GM13977 (cell line): ENCODE results near the gene DRG1.
"Not testable (repeated sequence)": the region's sequence is repeated elsewhere in the genome, so short reads cannot be mapped to it uniquely, and the experiment has no call there.

Source experiments
- DNase-seq: peaks from one replicate; pipeline ENCODE4 v3.0.0; 2012; ENCODE audit warnings: low spot score
- in situ Hi-C: fragments of 300-500 bp; cut with MboI; formaldehyde crosslinking; loops from one replicate; pipeline ENCODE4 v1.12.0; 2022; ENCODE audit warnings: low sequenced_read_pairs, low pct_unique_long_range_greater_than_20kb, mixed read lengths, inconsistent platforms; ENCODE audit not compliant: unreplicated experiment
- TF ChIP-seq, protein P1 (sequence below): IDR thresholded peaks from 2 replicates; pipeline ENCODE4 v1.5.1; 2012; ENCODE audit warnings: mild to moderate bottlenecking, control low read depth; ENCODE audit not compliant: insufficient read depth; ENCODE audit errors: extremely low read depth, missing control alignments

DRG1 gene

DNA sequence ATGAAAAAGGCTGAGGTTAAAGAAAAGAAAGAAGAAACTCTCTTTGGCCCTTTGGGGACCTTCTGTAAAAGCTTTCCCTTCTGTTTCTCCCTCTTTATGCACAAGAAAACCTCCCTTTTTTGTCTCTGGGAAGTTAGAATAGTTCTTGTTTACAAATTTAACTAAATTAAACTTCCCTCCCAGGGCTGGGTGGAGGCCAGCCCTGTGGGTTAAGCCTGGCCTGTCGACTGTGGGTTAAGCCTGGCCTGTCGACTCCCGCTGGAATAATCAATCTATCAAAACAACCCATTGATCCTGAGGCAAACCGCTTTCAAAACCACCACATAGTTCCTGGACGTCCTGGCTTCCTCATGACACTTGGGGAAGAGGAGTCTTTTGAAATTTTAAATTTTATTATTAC lies 1.2 kb upstream of the DRG1 start:
- in situ Hi-C loops = no loop called here
- TF ChIP-seq, protein P1, sequence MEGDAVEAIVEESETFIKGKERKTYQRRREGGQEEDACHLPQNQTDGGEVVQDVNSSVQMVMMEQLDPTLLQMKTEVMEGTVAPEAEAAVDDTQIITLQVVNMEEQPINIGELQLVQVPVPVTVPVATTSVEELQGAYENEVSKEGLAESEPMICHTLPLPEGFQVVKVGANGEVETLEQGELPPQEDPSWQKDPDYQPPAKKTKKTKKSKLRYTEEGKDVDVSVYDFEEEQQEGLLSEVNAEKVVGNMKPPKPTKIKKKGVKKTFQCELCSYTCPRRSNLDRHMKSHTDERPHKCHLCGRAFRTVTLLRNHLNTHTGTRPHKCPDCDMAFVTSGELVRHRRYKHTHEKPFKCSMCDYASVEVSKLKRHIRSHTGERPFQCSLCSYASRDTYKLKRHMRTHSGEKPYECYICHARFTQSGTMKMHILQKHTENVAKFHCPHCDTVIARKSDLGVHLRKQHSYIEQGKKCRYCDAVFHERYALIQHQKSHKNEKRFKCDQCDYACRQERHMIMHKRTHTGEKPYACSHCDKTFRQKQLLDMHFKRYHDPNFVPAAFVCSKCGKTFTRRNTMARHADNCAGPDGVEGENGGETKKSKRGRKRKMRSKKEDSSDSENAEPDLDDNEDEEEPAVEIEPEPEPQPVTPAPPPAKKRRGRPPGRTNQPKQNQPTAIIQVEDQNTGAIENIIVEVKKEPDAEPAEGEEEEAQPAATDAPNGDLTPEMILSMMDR = no peak
- no peak for DNase-seq

DNA sequence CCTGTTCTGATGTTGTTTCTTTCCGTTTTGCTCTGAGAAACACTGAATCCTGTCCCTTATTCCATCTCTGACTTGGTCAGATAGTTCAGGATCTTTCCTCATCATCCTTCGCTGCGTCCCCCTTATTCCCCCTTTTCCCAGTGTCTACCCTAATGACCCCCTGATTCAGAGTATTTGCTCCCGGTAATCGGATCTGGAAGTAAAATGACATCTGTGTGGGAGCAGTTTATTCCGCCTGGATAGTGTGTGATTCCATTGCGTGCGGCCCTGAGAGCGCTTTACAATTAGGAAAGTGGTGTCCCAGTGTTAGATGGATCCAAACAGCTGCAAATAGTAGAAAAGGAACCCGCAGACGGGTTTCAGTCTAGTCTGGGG lies 606 bp downstream of the DRG1 start:
- TF ChIP-seq, protein P1 = no peak
- in situ Hi-C loops = no loop called here
- peak; percentile 7 for DNase-seq

DNA sequence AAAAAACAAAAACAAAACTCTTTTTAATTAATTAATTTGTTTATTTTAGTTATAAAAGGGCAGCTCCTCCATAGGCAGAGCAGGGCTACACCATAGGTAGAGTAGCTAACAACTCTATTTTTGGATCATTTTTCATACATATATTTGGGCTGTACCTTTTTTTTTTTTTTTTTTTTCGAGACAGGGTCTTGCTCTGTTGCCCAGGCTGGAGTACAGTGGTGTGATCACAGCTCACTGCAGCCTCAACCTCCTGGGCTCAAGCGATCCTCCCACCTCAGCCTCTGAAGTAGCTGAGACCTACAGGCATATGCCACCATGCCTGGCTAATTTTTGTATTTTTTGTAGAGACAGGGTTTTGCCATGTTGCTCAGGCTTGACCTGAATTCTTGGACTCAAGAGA lies 2.9 kb downstream of the DRG1 start:
- in situ Hi-C loops, DNase-seq: not testable (repeated sequence)

DNA sequence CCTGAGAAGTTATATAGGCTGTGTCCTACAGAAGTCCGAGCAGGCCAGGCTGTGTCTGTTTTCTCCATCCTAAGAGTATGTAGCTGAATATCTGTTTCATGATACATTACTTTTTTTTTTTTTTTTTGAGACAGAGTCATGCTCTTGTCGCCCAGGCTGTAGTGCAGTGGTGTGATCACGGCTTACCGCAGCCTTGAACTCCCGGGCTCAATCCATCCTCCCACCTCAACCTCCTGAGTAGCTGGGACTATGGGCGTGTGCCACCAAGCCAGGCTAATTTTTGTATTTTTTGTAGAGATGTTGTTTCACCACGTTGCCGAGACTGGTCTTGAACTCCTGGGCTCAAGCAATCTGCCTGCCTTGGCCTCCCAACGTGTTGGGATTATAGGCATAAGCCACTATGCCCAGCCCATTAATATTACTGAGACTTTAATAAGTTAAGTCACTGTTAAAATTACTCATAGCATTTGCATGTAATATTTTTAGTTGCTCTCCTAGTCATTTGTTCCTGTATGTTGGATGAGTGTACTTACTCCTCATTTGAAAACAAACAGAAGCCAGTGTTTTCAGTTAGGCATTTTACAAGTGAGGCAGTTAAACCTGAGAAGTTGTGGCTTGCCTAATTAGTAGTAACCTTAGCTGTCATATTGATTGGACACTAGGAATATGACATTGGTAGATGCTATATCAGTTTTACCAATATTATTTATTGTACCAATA lies 26.1 kb downstream of the DRG1 start:
- TF ChIP-seq, protein P1 = no peak
- DNase-seq = no peak
- in situ Hi-C loops = no loop called here

DNA sequence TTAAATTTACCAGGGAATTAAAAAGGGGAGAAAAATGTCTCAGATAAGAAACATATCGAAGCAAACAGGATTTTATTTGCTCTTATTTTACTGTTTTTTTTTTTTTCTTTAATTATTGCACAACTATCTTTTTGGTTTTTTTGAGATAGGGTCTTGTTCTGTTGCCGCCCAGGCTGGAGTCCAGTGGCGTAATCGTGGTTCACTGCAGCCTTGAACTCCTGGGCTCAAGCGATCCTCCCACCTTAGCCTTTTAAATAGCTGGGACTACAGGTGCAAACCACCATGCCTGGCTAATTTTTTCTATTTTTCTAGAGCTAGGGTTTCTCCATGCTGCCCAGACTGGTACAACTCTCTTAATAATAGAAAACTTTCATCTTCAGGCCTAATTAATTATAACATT lies 32.5 kb downstream of the DRG1 start:
- TF ChIP-seq, protein P1 = no peak
- DNase-seq = no peak
- in situ Hi-C loops = no loop called here

DNA sequence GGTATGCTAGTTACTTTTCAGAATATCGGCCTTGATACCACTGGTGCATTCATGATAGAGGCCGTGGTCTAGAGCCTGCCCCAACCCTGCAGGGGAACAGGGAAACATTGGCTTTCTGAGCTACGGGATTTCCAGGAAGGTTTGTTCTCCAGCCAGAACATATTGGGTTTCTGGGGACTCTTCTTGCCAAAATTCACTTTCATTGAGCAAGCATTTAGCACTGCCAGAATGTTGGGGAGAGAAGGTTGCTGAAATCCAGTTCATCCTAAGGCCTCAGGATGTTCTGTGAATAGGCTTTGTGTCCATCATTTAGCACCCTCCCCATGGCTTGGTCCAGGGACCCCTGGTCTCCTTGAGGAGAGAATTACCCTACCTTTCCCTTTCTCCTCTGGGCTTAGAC lies 36.7 kb downstream of the DRG1 start:
- DNase-seq = no peak
- in situ Hi-C loops = no loop called here
- TF ChIP-seq, protein P1 = no peak

DNA sequence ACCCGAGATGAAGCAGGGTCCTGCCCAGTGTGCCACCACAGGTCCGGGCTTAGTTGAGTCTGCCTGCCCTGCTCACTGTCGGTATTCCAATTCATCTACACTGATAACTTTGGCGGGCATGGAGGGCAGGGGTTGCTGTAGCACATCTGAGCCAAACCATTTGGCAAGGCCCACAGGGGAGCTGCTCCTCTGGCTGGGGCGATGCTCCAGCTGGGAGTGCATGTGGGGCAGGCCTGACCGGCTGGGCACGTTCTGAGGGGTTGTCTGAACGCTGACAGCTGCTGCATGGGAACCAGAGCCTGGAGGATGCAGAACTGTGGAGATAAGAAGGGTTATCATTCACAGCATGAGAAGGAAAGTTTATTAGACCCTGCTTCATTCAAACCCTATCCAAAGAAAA lies 40.4 kb downstream of the DRG1 start:
- in situ Hi-C loops = no loop called here
- no peak for DNase-seq
- TF ChIP-seq, protein P1 = no peak
